Nephron progenitor cell (in vitro differentiated cells): ENCODE data around the gene SLAMF1.

Experiments used
- DNase-seq: peaks from one replicate; pipeline ENCODE4 v3.0.0; 2021
- H3K27ac Mint-ChIP-seq: 2 replicates; pipeline ENCODE4 v1.8.0; 2021; ENCODE audit warnings: mild to moderate bottlenecking, moderate library complexity, mixed read lengths
- H3K27me3 Mint-ChIP-seq: 2 replicates; pipeline ENCODE4 v1.8.0; 2021; ENCODE audit warnings: mild to moderate bottlenecking, low read depth, mixed read lengths; ENCODE audit not compliant: poor library complexity
- H3K36me3 Mint-ChIP-seq: 2 replicates; pipeline ENCODE4 v1.8.0; 2021; ENCODE audit warnings: low read depth, mixed read lengths
- H3K4me1 Mint-ChIP-seq: 2 replicates; pipeline ENCODE4 v1.8.0; 2021; ENCODE audit warnings: mixed read lengths
- H3K4me3 Mint-ChIP-seq: 2 replicates; pipeline ENCODE4 v1.8.0; 2021; ENCODE audit warnings: mild to moderate bottlenecking, moderate library complexity, mixed read lengths
- H3K9me3 Mint-ChIP-seq: 2 replicates; pipeline ENCODE4 v1.8.0; 2021; ENCODE audit warnings: mild to moderate bottlenecking, moderate library complexity, mixed read lengths
- CTCF ChIP-seq: fragments of 200-600 bp; sonication (generic); IDR thresholded peaks from 2 replicates; pipeline ENCODE4 v1.5.0; 2021; ENCODE audit warnings: antibody characterized with exemption

The SLAMF1 gene

GRCh38 chr1:160667896-160668295 lies 21.1 kb upstream of the SLAMF1 start:
- Mint-ChIP-seq H3K27me3 (peaks cover 3% of the 10 kb centered on the region), H3K36me3 (no peaks in the 10 kb centered on the region), H3K4me3 (no peak overlapping the region), H3K9me3 (peaks cover 7% of the 10 kb centered on the region), H3K4me1 (peaks cover 9% of the 10 kb centered on the region), H3K27ac (no peak overlapping the region)
- DNase-seq = no peak
- no peak for TF ChIP-seq CTCF

GRCh38 chr1:160666079-160666442 lies 19.2 kb upstream of the SLAMF1 start:
- Mint-ChIP-seq H3K27me3 (peaks cover 6% of the 10 kb centered on the region), H3K4me3 (no peak overlapping the region), H3K36me3 (no peaks in the 10 kb centered on the region), H3K4me1 (peaks cover 9% of the 10 kb centered on the region), H3K27ac (no peak overlapping the region), H3K9me3 (peaks cover 7% of the 10 kb centered on the region)
- TF ChIP-seq CTCF = no peak
- DNase-seq = no peak

- no peak for TF ChIP-seq CTCF
- no peak overlapping the region for H3K4me3 Mint-ChIP-seq
- H3K36me3 Mint-ChIP-seq = peaks cover 1% of the 10 kb centered on the region
- DNase-seq = no peak
- no peak overlapping the region for H3K27ac Mint-ChIP-seq
- peaks cover 10% of the 10 kb centered on the region for H3K9me3 Mint-ChIP-seq
- H3K4me1 Mint-ChIP-seq = peaks cover 9% of the 10 kb centered on the region
- peaks cover 6% of the 10 kb centered on the region for H3K27me3 Mint-ChIP-seq
Measured at GRCh38 chr1:160665330-160666078, 18.7 kb upstream of the SLAMF1 start.

GRCh38 chr1:160664573-160665051 lies 17.8 kb upstream of the SLAMF1 start:
- no peak for TF ChIP-seq CTCF

GRCh38 chr1:160662910-160663309 lies 16.1 kb upstream of the SLAMF1 start:
- H3K27ac Mint-ChIP-seq = no peak overlapping the region
- H3K4me1 Mint-ChIP-seq = peaks cover 21% of the 10 kb centered on the region
- no peak for TF ChIP-seq CTCF
- H3K36me3 Mint-ChIP-seq = peaks cover 6% of the 10 kb centered on the region
- peaks cover 15% of the 10 kb centered on the region for H3K9me3 Mint-ChIP-seq
- DNase-seq = no peak
- no peak overlapping the region for H3K4me3 Mint-ChIP-seq
- peaks cover 4% of the 10 kb centered on the region for H3K27me3 Mint-ChIP-seq

More at GRCh38 chr1:160664573-160665051, 17.8 kb upstream of the SLAMF1 start:
- no peak overlapping the region for H3K4me3 Mint-ChIP-seq
- no peak for DNase-seq
- peaks cover 9% of the 10 kb centered on the region for H3K4me1 Mint-ChIP-seq
- peaks cover 4% of the 10 kb centered on the region for H3K27me3 Mint-ChIP-seq
- peaks cover 6% of the 10 kb centered on the region for H3K36me3 Mint-ChIP-seq
- no peak overlapping the region for H3K27ac Mint-ChIP-seq
- H3K9me3 Mint-ChIP-seq = peaks cover 14% of the 10 kb centered on the region

- no peak overlapping the region for H3K4me3 Mint-ChIP-seq
- peaks cover 8% of the 10 kb centered on the region for H3K27me3 Mint-ChIP-seq
- peaks cover 15% of the 10 kb centered on the region for H3K9me3 Mint-ChIP-seq
- peaks cover 6% of the 10 kb centered on the region for H3K36me3 Mint-ChIP-seq
- H3K27ac Mint-ChIP-seq = no peak overlapping the region
- no peak for DNase-seq
- peaks cover 18% of the 10 kb centered on the region for H3K4me1 Mint-ChIP-seq
- TF ChIP-seq CTCF = no peak
Measured at GRCh38 chr1:160659566-160659965, 12.7 kb upstream of the SLAMF1 start.
